IPS-NIHi11 (cell line): ENCODE measurements around the gene RNASE11.
A peak's percentile ranks its signal among the peaks of the same experiment; 100 is the strongest.
"Not testable (repeated sequence)": the region's sequence is repeated elsewhere in the genome, so short reads cannot be mapped to it uniquely, and the experiment has no call there.

ENCODE experiments used
- DNase-seq: peaks from one replicate; pipeline ENCODE4 v3.0.0; 2012; ENCODE audit warnings: mixed read lengths, low spot score

RNASE11 gene

GRCh38 chr14:20587489-20588154 lies at the start of gene RNASE11:
RNASE11 (minus strand) TSS chr14:20588001.
- no peak for DNase-seq

- peak; percentile 82 for DNase-seq
These were observed 45.3 kb upstream of the RNASE11 start for GRCh38 chr14:20632831-20633691.

GRCh38 chr14:20632448-20632830 lies 44.6 kb upstream of the RNASE11 start:
- DNase-seq: no peak

GRCh38 chr14:20631880-20632389 lies 44.1 kb upstream of the RNASE11 start:
- DNase-seq: peak; percentile 56

GRCh38 chr14:20631023-20631879 lies 43.5 kb upstream of the RNASE11 start:
- DNase-seq: no peak

GRCh38 chr14:20630340-20631022 lies 42.7 kb upstream of the RNASE11 start:
- DNase-seq: peak; percentile 41

GRCh38 chr14:20628063-20628854 lies 40.5 kb upstream of the RNASE11 start:
- DNase-seq: no peak

GRCh38 chr14:20627346-20628027 lies 39.7 kb upstream of the RNASE11 start:
- DNase-seq: no peak

- no peak for DNase-seq
These were observed 38.5 kb upstream of the RNASE11 start for GRCh38 chr14:20626274-20626673.

GRCh38 chr14:20624495-20625070 lies 36.8 kb upstream of the RNASE11 start:
- DNase-seq: peak; percentile 58

GRCh38 chr14:20623798-20624197 lies 36.0 kb upstream of the RNASE11 start:
- DNase-seq: no peak

- no peak for DNase-seq
These were observed 35.1 kb upstream of the RNASE11 start for GRCh38 chr14:20622816-20623291.

- no peak for DNase-seq
These were observed 33.1 kb upstream of the RNASE11 start for GRCh38 chr14:20620798-20621478.

- DNase-seq: not testable (repeated sequence)
These were observed 31.9 kb upstream of the RNASE11 start for GRCh38 chr14:20619688-20620087.

GRCh38 chr14:20618271-20618749 lies 30.5 kb upstream of the RNASE11 start:
- DNase-seq: no peak

GRCh38 chr14:20617138-20618003 lies 29.6 kb upstream of the RNASE11 start:
- no peak for DNase-seq

GRCh38 chr14:20615996-20616395 lies 28.2 kb upstream of the RNASE11 start:
- no peak for DNase-seq
